ENCODE measurements around the gene UBE2D3. TPM values are rescaled to one million over a fixed set of nuclear protein-coding genes. Genes with fewer than 3 reads are reported as not detected.
A peak's percentile ranks its signal among the peaks of the same experiment; 100 is the strongest.

Gene UBE2D3
- total RNA-seq, 1 donor from 2014 or later, result 261 TPM

DNA sequence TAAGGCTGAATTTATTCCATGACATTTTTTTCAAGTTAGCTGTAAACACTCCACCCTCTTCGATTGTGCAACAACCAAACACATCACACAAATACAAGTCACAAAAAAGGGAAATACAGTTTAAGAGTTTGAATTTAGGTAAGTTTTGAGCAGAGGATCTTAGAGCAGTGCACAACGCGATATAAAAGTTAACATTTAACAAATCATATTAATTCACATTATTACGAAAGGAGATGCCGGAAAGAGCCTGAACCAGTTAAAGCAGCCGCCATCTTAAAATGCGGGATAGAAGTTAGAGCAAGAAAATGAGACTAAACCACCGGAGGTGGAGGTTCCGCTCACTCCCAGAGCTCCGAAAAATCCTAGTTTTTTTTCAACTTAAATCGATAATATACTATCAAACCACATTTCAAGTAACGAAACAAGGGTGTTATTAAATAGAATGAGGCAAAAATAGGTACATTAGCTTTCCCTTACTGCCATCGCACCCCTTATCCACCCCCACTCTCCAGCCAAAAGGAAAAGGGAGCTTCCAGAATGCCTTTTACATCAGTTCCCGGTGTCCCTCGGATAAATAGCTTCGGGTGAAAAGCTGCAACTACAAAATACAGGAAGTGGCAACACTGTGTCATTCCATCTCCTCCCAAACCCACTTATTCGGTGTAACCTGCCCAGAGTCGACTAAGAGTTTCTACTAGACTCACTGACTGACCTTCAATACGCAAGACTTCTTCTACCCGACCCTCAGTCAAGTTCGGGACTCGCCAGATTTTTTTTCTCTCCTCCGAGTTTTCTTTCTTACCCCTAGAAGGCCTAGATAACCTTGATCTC lies 1.9 kb downstream of the UBE2D3 start:
- Mint-ChIP-seq H3K4me1 (ENCODE audit: low read depth, unreplicated experiment) (peaks cover 12% of the 10 kb centered on the region), H3K36me3 (ENCODE audit: unreplicated experiment) (no peaks in the 10 kb centered on the region), H3K27me3 (ENCODE audit: unreplicated experiment) (peaks cover 14% of the 10 kb centered on the region), H3K27ac (ENCODE audit: unreplicated experiment) (no peak overlapping the region), H3K9me3 (ENCODE audit: unreplicated experiment) (peaks cover 12% of the 10 kb centered on the region), H3K4me3 (ENCODE audit: unreplicated experiment) (no peak overlapping the region)
- DNase-seq, result no peak
- TF ChIP-seq, protein P1, sequence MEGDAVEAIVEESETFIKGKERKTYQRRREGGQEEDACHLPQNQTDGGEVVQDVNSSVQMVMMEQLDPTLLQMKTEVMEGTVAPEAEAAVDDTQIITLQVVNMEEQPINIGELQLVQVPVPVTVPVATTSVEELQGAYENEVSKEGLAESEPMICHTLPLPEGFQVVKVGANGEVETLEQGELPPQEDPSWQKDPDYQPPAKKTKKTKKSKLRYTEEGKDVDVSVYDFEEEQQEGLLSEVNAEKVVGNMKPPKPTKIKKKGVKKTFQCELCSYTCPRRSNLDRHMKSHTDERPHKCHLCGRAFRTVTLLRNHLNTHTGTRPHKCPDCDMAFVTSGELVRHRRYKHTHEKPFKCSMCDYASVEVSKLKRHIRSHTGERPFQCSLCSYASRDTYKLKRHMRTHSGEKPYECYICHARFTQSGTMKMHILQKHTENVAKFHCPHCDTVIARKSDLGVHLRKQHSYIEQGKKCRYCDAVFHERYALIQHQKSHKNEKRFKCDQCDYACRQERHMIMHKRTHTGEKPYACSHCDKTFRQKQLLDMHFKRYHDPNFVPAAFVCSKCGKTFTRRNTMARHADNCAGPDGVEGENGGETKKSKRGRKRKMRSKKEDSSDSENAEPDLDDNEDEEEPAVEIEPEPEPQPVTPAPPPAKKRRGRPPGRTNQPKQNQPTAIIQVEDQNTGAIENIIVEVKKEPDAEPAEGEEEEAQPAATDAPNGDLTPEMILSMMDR (IDR thresholded peaks at IDR 0.05; ENCODE audit: partially characterized antibody, unreplicated experiment), result no peak

DNA sequence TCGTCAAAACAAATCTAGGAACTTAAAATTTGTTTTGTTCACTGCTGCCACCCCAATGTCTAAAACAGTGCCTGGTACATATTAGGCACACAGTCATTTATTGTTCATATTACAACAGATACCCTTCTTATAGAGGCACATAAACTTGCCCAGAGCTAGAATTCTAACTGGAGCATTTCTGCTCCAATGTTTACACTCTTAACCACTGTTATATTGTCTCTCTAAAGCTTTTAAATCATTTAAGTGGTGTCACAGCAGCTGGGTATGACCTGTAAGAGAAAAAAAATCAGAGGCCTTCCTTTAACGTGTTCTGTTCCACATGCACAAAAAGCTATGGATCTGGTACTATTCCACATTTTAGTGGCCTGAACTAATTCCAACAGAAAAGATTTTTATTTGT lies 3.0 kb downstream of the UBE2D3 start:
- Mint-ChIP-seq H3K9me3 (ENCODE audit: unreplicated experiment) (peaks cover 12% of the 10 kb centered on the region), H3K4me1 (ENCODE audit: low read depth, unreplicated experiment) (peaks cover 19% of the 10 kb centered on the region), H3K27me3 (ENCODE audit: unreplicated experiment) (peaks cover 14% of the 10 kb centered on the region), H3K36me3 (ENCODE audit: unreplicated experiment) (no peaks in the 10 kb centered on the region), H3K27ac (ENCODE audit: unreplicated experiment) (peak overlapping the region; percentile 45), H3K4me3 (ENCODE audit: unreplicated experiment) (no peak overlapping the region)
- DNase-seq, result no peak
- TF ChIP-seq, protein P1 (IDR thresholded peaks at IDR 0.05; ENCODE audit: partially characterized antibody, unreplicated experiment), result no peak

DNA sequence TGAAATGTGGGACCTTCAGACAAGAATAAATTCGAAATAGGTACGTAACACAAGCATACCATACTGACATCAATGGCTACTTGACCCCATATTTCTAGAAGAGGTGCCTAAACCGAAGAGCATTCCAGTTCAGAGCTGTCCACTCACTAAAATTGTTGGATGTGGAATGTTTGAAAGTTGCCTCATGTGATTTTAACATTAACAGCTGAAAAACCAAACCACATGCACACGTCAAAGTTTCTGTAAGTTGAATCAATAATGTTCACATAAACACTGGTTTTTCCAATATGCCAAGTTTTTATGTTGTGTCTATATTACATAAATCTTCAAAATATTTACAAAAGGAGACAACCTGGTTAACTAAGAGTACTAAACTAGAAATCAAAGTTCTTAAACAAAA lies 3.5 kb downstream of the UBE2D3 start:
- Mint-ChIP-seq H3K36me3 (ENCODE audit: unreplicated experiment) (no peaks in the 10 kb centered on the region), H3K4me3 (ENCODE audit: unreplicated experiment) (no peak overlapping the region), H3K27me3 (ENCODE audit: unreplicated experiment) (peaks cover 14% of the 10 kb centered on the region), H3K9me3 (ENCODE audit: unreplicated experiment) (peaks cover 12% of the 10 kb centered on the region), H3K4me1 (ENCODE audit: low read depth, unreplicated experiment) (peaks cover 16% of the 10 kb centered on the region), H3K27ac (ENCODE audit: unreplicated experiment) (no peak overlapping the region)
- TF ChIP-seq, protein P1 (IDR thresholded peaks at IDR 0.05; ENCODE audit: partially characterized antibody, unreplicated experiment), result no peak
- DNase-seq, result no peak

DNA sequence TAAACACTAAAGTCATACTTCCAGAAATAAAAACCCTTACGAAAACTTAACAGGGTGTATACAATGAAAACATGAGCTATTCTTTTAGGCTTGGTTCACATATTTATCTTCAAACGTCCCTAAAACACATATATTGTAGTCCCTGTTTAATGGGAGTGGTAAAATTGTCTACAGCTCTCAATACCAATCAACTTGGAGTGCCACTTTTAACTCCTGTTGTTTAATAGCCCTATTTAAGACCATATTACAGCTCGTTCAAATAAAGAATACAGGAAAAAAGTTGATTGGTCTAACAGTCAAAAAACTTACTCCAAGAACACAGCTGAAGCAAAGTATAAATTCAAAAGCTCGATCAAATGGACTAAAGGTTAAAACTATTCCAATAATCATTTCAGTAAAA lies 3.9 kb downstream of the UBE2D3 start:
- Mint-ChIP-seq H3K4me1 (ENCODE audit: low read depth, unreplicated experiment) (peaks cover 18% of the 10 kb centered on the region), H3K9me3 (ENCODE audit: unreplicated experiment) (peaks cover 9% of the 10 kb centered on the region), H3K27me3 (ENCODE audit: unreplicated experiment) (peaks cover 12% of the 10 kb centered on the region), H3K4me3 (ENCODE audit: unreplicated experiment) (no peak overlapping the region), H3K36me3 (ENCODE audit: unreplicated experiment) (no peaks in the 10 kb centered on the region), H3K27ac (ENCODE audit: unreplicated experiment) (no peak overlapping the region)
- DNase-seq, result no peak
- TF ChIP-seq, protein P1 (IDR thresholded peaks at IDR 0.05; ENCODE audit: partially characterized antibody, unreplicated experiment), result no peak

All from glutamatergic neuron (in vitro differentiated cells).